Right lobe of liver (tissue), 4 donors: ENCODE data around the gene ARSG.

Experiments used
- POLR2A ChIP-seq: fragments of 450-650 bp; IDR thresholded peaks from one replicate; pipeline ENCODE4 v1.6.1; 2017; ENCODE audit warnings: antibody characterized with exemption, mild to moderate bottlenecking
- TF ChIP-seq, protein P1 (sequence below), 4 donors: fragments of 200-600 bp in 3 of 4; fragments of 450-650 bp in 1 of 4; IDR thresholded peaks; one replicate each; pipeline versions ENCODE4 v1.5.1 to v1.8.0; 2016 to 2022; ENCODE audit warnings: antibody characterized with exemption in 4 of 4, mild to moderate bottlenecking in 2 of 4
- donor health status: DM: no; HTN: no; CAD: no.
- donor health status: DM: no; HTN: no; CAD: no.
- donor health status: DM: no; HTN: yes; CAD: no.

DNA sequence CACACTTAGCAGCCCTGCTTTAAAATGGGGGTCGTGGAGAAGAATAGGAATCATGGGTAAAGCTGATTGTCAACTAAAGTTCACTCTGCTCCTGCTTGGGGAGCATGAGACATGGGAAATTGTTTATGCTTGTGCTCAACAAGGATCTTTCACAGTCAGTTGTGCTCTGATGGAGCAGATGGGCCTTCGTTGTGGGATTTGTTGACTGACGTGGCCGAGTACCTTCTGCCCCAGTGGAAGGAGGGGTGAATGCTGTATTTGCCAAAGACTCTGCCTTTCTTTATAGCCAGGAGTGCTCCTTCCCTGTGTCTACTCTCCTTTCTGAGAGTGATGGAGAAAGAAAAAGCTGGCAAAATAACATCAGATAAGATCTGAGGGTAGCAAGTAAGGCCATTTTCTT lies 11.4 kb downstream of the ARSG start:
- TF ChIP-seq, protein P1, sequence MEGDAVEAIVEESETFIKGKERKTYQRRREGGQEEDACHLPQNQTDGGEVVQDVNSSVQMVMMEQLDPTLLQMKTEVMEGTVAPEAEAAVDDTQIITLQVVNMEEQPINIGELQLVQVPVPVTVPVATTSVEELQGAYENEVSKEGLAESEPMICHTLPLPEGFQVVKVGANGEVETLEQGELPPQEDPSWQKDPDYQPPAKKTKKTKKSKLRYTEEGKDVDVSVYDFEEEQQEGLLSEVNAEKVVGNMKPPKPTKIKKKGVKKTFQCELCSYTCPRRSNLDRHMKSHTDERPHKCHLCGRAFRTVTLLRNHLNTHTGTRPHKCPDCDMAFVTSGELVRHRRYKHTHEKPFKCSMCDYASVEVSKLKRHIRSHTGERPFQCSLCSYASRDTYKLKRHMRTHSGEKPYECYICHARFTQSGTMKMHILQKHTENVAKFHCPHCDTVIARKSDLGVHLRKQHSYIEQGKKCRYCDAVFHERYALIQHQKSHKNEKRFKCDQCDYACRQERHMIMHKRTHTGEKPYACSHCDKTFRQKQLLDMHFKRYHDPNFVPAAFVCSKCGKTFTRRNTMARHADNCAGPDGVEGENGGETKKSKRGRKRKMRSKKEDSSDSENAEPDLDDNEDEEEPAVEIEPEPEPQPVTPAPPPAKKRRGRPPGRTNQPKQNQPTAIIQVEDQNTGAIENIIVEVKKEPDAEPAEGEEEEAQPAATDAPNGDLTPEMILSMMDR (IDR thresholded peaks at IDR 0.05) = no peak
- TF ChIP-seq POLR2A = no peak
